ENCODE measurements around the gene CNTN4. TPM values are rescaled to one million over a fixed set of nuclear protein-coding genes. Genes with fewer than 3 reads are reported as not detected.

CNTN4 gene
- total RNA-seq, 3 donors from 2014 or later (not counting 1 experiment from before 2014, with no cell fraction given) = not detected

DNA sequence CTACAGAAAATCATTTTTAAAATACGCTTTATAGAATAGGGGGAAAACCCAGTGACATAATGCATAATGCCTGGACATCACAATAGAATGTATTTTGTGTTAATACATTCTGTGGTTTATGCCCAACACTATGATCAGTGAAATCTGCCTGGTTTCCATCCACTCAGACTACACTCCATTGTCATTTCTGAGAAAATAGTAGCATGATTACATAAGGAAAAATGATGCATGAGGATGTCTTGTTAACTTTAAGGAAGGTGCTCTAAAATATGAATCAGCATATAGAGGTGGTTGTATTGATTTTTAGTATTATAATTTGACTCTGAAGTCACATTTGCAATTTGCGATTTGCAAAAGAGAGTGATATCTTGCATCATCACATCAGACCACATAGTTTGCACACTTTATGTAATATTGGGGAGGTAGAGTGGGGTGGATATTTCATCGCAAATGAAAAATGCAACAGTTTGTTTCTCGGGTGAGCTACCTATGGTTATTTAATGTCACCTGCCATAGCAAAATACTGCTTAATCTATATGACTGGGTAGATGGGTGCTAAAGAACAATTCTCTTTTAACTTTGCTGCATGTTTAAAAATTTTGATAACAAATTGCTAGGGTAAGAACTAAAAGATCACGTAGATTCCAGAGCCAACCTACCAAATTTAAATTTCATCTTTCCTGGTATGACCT is 607.6 kb downstream of the CNTN4 start:
- intact Hi-C loops (cut with micrococcal nuclease) = no loop called here
- Mint-ChIP-seq H3K4me3 (no peak overlapping the region), H3K27me3 (ENCODE audit: low read depth in 2 of 2) (no peaks in the 10 kb centered on the region), H3K27ac (no peak overlapping the region), H3K4me1 (no peaks in the 10 kb centered on the region), H3K9me3 (no peaks in the 10 kb centered on the region), H3K36me3 (no peaks in the 10 kb centered on the region)
- WGBS (ENCODE audit: insufficient coverage) = 88% methylated on average over 3 of the region's 5 CpGs
- DNase-seq (no peak), ATAC-seq (no peak)
- TF ChIP-seq, protein P1, sequence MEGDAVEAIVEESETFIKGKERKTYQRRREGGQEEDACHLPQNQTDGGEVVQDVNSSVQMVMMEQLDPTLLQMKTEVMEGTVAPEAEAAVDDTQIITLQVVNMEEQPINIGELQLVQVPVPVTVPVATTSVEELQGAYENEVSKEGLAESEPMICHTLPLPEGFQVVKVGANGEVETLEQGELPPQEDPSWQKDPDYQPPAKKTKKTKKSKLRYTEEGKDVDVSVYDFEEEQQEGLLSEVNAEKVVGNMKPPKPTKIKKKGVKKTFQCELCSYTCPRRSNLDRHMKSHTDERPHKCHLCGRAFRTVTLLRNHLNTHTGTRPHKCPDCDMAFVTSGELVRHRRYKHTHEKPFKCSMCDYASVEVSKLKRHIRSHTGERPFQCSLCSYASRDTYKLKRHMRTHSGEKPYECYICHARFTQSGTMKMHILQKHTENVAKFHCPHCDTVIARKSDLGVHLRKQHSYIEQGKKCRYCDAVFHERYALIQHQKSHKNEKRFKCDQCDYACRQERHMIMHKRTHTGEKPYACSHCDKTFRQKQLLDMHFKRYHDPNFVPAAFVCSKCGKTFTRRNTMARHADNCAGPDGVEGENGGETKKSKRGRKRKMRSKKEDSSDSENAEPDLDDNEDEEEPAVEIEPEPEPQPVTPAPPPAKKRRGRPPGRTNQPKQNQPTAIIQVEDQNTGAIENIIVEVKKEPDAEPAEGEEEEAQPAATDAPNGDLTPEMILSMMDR (IDR thresholded peaks at IDR 0.05) = no peak
- Histone ChIP-seq H3K36me3 (ENCODE audit: control insufficient read depth, insufficient read depth, low read length) (no peaks in the 10 kb centered on the region), H3K27me3 (ENCODE audit: control insufficient read depth, insufficient read depth, low read length) (no peaks in the 10 kb centered on the region), H3K4me1 (ENCODE audit: control insufficient read depth, insufficient read depth, low read length) (no peaks in the 10 kb centered on the region), H3K27ac (ENCODE audit: low read length) (no peak overlapping the region), H3K4me3 (ENCODE audit: low read length) (no peak overlapping the region), H3K9me3 (ENCODE audit: control insufficient read depth, insufficient read depth, low read length) (no peaks in the 10 kb centered on the region)

DNA sequence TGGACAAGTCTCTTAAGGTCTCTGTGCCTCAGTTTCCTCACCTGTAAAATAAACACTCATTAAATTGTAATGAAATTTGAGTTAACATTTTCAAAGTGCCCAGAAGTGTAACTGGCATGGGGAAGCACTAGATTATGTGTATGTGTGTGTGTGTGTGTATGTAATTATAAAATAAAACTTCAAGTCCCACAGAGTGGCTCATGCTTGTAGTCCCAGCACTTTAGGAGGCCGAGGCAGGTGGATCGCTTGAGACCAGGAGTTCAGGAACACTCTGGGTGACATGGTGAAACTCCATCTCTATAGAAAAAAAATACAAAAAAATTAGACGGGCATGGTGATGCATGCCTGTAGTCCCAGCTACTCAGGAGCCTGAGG is 608.2 kb downstream of the CNTN4 start:
- no peak overlapping the region for H3K4me3 ChIP-seq (ENCODE audit: low read length)
- no peaks in the 10 kb centered on the region for H3K9me3 ChIP-seq (ENCODE audit: control insufficient read depth, insufficient read depth, low read length)
- TF ChIP-seq, protein P1 (IDR thresholded peaks at IDR 0.05) = no peak

DNA sequence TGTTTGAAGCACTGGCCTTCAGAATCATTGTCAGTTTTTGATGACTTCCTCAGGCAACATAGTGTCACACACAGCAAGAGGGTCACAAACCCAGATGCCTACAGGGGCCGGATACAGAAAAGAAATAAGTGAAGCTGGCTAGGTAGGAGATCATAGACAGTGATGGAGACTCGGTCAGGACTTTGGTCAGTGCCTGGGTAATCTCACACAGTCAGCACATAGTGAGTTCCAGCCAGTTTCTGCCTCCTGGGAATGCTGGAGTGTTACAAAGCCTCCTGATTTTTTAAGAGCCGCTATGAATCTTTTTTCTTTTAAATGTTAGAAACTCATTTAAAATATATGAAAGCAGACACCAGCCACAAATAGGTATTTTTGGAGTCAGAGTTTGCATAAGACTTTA is 612.4 kb downstream of the CNTN4 start:
- H3K4me3 ChIP-seq (ENCODE audit: low read length) = no peak overlapping the region
- no peak overlapping the region for H3K27ac ChIP-seq (ENCODE audit: low read length)
- Mint-ChIP-seq H3K4me1 (no peaks in the 10 kb centered on the region), H3K27ac (no peak overlapping the region), H3K27me3 (ENCODE audit: low read depth in 2 of 2) (no peaks in the 10 kb centered on the region), H3K9me3 (peaks cover 0 to 3% of the 10 kb centered on the region in 2 donors), H3K4me3 (no peak overlapping the region), H3K36me3 (no peaks in the 10 kb centered on the region)
- 77% methylated on average over 2 of the region's 3 CpGs for WGBS (ENCODE audit: insufficient coverage)
- no peaks in the 10 kb centered on the region for H3K36me3 ChIP-seq (ENCODE audit: control insufficient read depth, insufficient read depth, low read length)
- no peaks in the 10 kb centered on the region for H3K4me1 ChIP-seq (ENCODE audit: control insufficient read depth, insufficient read depth, low read length)
- H3K9me3 ChIP-seq (ENCODE audit: control insufficient read depth, insufficient read depth, low read length) = no peaks in the 10 kb centered on the region
- intact Hi-C loops (cut with micrococcal nuclease) = no loop called here
- TF ChIP-seq, protein P1 (IDR thresholded peaks at IDR 0.05) = no peak
- ATAC-seq (no peak), DNase-seq (no peak)
- no peaks in the 10 kb centered on the region for H3K27me3 ChIP-seq (ENCODE audit: control insufficient read depth, insufficient read depth, low read length)

More for the DNA sequence above, 608.2 kb downstream of the CNTN4 start:
- Mint-ChIP-seq H3K9me3 (no peaks in the 10 kb centered on the region), H3K27me3 (ENCODE audit: low read depth in 2 of 2) (no peaks in the 10 kb centered on the region), H3K4me3 (no peak overlapping the region), H3K36me3 (no peaks in the 10 kb centered on the region), H3K27ac (no peak overlapping the region), H3K4me1 (no peaks in the 10 kb centered on the region)
- no peak for DNase-seq
- Histone ChIP-seq H3K27me3 (ENCODE audit: control insufficient read depth, insufficient read depth, low read length) (no peaks in the 10 kb centered on the region), H3K36me3 (ENCODE audit: control insufficient read depth, insufficient read depth, low read length) (no peaks in the 10 kb centered on the region), H3K27ac (ENCODE audit: low read length) (no peak overlapping the region), H3K4me1 (ENCODE audit: control insufficient read depth, insufficient read depth, low read length) (no peaks in the 10 kb centered on the region)
- ATAC-seq = no peak
- intact Hi-C loops (cut with micrococcal nuclease) = no loop called here
- 98% methylated on average over 3 of the region's 3 CpGs for WGBS (ENCODE audit: insufficient coverage)

DNA sequence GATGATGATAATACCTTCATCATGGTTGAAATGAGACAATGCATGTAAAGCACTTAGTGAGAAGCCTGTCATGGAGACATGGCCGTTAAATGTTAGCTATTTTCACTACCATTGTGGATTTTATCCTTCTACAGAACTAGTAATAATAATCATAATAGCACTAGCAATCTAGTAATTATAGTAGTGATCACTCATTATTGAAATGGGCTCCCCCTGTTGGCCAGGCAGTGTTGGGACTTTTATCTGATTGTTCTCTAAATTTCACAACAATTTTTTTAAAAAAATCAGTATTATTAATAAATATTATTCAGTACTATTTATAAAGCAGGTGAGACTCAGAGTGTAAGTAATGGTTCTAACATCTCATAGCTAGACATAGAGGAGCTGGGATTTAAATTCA is 615.3 kb downstream of the CNTN4 start:
- H3K4me3 ChIP-seq (ENCODE audit: low read length) = no peak overlapping the region
- no CpG with 5 or more reads among the region's 1 CpG for WGBS (ENCODE audit: insufficient coverage)
- no peaks in the 10 kb centered on the region for H3K4me1 Mint-ChIP-seq
- no peaks in the 10 kb centered on the region for H3K4me1 ChIP-seq (ENCODE audit: control insufficient read depth, insufficient read depth, low read length)
- peaks cover 0 to 3% of the 10 kb centered on the region in 2 donors for H3K9me3 Mint-ChIP-seq
- no peak overlapping the region for H3K27ac ChIP-seq (ENCODE audit: low read length)
- H3K27me3 ChIP-seq (ENCODE audit: control insufficient read depth, insufficient read depth, low read length) = no peaks in the 10 kb centered on the region
- no peaks in the 10 kb centered on the region for H3K36me3 Mint-ChIP-seq
- intact Hi-C loops (cut with micrococcal nuclease) = no loop called here
- H3K27me3 Mint-ChIP-seq (ENCODE audit: low read depth in 2 of 2) = no peaks in the 10 kb centered on the region
- H3K9me3 ChIP-seq (ENCODE audit: control insufficient read depth, insufficient read depth, low read length) = no peaks in the 10 kb centered on the region
- H3K27ac Mint-ChIP-seq = no peak overlapping the region
- ATAC-seq (no peak), DNase-seq (no peak)
- no peak overlapping the region for H3K4me3 Mint-ChIP-seq
- TF ChIP-seq, protein P1 (IDR thresholded peaks at IDR 0.05) = no peak
- H3K36me3 ChIP-seq (ENCODE audit: control insufficient read depth, insufficient read depth, low read length) = no peaks in the 10 kb centered on the region
